HG03095 (cell line): Measurements from ENCODE around the gene APOL3.
"Not testable (repeated sequence)": the region's sequence is repeated elsewhere in the genome, so short reads cannot be mapped to it uniquely, and the experiment has no call there.

Experiments
- ATAC-seq: cut with Tn5 transposase; IDR thresholded peaks from one replicate; pipeline ENCODE4 v1.9.1; 2021; ENCODE audit warnings: moderate library complexity; ENCODE audit not compliant: unreplicated experiment

Gene APOL3

DNA sequence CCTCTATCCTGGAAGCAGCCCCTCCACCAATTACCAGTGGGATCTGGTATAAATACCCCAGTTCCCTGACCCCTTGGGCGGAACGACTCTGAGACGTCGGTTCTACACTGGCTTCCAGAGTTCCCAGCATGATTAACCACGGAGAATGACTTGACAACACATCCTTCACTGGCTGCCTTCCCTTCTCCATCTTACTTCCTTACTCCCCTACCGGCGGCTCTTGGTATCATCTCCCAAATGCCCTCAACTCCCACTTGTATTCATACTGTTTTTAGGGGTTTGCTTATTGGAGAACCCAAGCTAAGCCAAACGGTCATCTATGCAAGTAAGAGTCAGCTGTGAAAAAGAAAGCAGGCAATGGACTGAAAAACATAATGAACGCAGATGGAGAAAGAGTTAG lies 56.1 kb downstream of the APOL3 start:
- no peak for ATAC-seq

DNA sequence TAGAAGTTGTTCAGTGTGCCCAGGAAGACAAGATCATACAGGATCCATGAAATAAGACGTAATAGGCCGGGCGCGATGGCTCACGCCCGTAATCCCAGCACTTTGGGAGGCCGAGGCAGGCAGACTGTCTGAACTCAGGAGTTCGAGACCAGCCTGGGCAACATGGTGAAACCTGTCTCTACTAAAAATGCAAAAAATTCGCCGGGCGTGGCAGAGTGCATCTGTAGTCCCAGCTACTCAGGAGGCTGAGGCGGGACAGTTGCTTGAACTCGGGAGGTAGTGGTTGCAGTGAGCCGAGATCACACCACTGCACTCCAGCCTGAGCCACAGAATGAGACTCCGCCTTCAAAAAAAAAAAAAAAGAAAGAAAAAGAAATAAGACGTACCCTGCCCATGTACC lies 56.7 kb downstream of the APOL3 start:
- ATAC-seq = no peak

DNA sequence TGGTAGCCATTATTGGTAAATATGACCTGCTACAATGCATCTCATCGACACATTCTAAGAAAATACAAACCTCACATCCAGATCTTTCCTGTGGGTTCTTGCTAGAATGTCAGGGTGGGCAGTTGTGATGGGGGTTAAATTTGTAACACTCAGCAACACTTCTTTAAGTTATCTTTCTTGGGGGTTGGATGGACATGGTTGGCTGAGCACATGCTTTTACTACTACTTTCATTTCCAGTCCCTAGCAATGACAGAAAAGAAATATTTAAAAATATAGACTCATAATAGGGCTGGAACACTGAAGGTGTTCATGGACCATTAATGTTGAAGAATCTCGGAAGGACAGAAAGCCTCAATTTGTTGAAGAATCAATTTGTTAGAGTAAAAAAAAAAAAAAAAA lies 57.6 kb downstream of the APOL3 start:
- ATAC-seq = no peak

DNA sequence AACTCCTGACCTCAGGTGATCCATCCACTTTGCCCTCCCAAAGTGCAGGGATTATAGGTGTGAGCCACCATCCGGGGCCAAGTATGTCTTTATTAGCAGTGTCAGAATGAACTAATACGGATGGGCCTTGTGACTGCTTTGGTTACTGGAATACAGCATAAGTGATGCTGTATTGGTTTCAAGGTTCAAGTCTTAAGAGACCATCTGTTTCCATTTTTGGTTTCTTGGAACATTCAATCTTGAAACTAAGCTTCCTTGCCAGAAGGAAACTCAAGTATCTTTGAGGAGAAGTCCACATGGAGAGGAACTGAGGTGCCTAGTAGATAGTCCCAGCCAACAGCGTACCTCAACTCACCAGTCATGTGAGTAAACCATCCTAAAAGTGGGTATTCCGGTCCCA lies 58.8 kb downstream of the APOL3 start:
- no peak for ATAC-seq

DNA sequence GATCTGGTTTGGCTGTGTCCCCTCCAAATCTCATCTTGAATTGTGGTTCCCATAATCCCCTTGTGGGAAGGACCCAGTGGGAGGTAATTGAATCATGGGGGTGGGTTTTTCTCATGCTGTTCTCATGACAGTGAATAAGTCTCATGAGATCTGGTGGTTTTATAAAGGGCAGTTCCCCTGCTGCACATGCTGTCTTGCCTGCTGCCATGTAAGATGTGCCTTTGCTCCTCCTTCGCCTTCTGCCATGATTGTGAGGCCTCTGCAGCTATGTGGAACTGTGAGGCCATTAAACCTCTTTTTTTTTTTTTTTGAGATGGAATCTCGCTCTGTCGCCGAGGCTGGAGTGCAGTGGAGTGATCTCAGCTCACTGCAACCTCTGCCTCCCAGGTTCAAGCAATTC lies 59.6 kb downstream of the APOL3 start:
- not testable (repeated sequence) for ATAC-seq

DNA sequence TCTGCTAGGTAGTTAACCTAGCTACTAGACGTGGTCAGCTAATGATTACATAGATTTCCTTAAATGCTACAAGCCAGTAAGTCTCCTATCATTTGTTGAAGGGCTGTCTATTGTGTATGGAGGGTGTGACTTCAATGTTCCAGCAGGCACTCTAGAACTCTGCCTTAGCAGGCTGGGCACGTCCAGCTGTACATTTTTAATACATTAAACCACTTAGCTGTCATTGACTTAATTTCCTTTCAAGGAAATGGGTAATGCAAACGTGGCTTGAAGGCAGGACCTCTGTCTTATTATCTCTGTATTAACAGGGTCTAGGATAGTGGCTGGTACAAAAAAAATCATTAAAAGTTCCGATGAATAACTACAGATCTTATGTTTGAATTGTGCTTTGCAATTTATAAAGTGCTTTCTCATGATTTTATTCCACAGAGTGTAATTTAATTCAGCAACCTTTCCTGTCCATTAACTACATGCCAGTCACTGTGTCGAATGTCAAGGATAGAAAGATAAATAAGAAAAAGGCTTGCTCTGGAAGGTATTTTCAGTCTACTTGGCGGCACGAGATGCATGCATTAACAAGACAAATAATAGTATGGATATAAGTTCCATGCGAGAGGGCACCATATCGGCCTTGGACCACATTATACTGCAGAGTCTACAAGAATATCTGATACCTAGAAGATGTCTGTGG lies 60.3 kb downstream of the APOL3 start:
- no peak for ATAC-seq

DNA sequence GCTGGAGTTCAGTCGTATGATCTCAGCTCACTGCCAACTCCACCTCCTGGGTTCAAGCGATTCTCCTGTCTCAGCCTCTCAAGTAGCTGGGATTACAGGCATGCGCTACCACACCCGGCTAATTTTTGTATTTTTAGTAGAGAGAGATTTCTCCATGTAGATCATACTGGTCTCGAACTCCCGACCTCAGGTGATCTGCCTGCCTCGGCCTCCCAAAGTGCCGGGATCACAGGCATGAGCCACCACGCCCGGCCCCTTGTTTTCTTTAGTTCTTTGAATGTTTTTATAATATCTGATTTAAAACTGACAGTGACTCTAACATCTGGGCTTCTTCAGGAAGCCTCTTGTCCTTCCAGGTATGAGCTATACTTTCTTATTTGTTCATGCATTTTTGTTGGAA lies 61.0 kb downstream of the APOL3 start:
- ATAC-seq = not testable (repeated sequence)

DNA sequence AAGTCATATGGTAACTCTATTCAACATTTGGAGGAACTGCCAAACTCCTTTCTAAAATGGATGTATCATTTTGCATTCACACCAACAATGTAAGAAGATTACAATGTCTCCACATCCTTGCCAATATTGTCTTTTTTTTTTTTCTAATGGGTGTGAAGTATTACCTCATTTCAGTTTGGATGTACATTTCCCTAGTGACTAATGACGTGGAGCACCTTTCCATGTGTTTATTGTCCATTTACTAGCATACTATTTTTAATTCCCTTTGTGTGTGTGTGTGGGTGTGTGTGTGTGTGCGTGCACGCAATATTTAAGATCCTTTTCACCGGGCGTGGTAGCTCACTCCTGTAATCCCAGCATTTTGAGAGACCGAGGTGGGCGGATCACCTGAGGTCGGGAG lies 62.7 kb downstream of the APOL3 start:
- ATAC-seq = no peak

DNA sequence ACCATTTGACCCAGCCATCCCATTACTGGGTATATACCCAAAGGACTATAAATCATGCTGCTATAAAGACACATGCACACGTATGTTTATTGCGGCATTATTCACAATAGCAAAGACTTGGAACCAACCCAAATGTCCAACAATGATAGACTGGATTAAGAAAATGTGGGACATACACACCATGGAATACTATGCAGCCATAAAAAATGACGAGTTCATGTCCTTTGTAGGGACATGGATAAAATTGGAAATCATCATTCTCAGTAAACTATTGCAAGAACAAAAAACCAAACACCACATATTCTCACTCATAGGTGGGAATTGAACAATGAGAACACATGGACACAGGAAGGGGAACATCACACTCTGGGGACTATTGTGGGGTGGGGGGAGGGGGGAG lies 69.8 kb downstream of the APOL3 start:
- not testable (repeated sequence) for ATAC-seq
